HG03060 (cell line): ENCODE data around the gene ZSWIM3.
"Not testable (repeated sequence)": the region's sequence is repeated elsewhere in the genome, so short reads cannot be mapped to it uniquely, and the experiment has no call there.

Experiments used
- ATAC-seq: cut with Tn5 transposase; IDR thresholded peaks from one replicate; pipeline ENCODE4 v1.9.1; 2021; ENCODE audit warnings: low read depth, moderate number of reproducible peaks; ENCODE audit not compliant: unreplicated experiment

Gene ZSWIM3

DNA sequence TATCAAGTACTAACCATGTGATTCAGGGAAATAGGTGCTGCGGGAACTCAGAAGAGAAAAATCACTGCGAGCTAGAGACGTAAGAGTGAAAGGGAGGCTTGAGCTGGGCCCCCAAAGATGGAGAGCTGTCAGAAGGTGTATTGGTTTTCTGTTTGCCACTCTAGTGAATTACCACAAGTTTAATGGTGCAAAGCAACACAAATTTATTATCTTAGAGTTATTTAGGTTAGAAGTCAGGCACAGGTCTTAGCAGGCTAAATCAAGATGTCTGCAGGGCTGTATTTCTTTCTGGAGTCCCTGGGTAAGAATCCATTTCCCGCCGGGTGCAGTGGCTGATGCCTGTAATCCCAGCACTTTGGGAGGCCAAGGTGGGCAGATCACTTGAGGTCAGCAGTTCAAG is 2.5 kb downstream of the ZSWIM3 start:
- no peak for ATAC-seq

GRCh38 chr20:45860560-45861220 is 3.3 kb downstream of the ZSWIM3 start:
- no peak for ATAC-seq

DNA sequence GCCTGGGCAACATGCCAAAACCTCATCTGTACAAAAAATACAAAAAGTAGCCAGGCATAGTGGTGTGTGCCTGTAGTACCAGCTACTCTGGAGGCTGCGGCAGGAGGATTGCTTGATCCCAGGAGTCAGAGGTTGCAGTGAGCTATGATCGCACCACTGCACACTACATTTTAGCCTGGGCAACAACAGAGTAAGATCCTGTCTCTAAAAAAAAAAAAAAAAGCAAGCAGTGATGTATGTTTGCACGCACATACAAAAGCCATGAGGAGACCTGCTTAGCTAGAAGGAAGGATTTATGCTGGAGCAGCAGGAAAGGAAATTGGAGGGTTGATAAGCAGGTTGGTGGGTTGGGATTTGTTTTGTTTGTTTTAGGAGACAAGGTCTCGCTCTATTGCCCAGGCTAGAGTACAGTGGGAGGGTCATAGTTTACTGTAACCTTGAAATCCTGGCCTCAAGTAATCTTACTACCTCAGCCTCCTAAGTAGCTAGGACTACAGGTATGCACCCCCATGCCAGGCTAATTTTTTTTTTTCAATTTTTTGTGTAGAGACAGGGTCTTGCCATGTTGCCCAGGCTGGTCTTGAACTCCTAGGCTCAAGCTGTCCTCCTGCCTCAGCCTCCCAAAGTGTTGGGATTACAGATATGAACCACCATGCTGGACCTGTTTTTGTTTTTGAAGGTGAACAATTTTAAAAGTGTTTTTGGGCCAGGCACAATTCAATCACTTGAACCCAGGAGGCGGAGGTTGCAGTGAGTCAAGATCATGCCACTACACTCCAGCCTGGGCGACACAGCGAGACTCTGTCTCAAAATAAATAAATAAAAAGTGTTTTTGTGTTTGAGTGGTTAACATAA is 4.0 kb downstream of the ZSWIM3 start:
- no peak for ATAC-seq

DNA sequence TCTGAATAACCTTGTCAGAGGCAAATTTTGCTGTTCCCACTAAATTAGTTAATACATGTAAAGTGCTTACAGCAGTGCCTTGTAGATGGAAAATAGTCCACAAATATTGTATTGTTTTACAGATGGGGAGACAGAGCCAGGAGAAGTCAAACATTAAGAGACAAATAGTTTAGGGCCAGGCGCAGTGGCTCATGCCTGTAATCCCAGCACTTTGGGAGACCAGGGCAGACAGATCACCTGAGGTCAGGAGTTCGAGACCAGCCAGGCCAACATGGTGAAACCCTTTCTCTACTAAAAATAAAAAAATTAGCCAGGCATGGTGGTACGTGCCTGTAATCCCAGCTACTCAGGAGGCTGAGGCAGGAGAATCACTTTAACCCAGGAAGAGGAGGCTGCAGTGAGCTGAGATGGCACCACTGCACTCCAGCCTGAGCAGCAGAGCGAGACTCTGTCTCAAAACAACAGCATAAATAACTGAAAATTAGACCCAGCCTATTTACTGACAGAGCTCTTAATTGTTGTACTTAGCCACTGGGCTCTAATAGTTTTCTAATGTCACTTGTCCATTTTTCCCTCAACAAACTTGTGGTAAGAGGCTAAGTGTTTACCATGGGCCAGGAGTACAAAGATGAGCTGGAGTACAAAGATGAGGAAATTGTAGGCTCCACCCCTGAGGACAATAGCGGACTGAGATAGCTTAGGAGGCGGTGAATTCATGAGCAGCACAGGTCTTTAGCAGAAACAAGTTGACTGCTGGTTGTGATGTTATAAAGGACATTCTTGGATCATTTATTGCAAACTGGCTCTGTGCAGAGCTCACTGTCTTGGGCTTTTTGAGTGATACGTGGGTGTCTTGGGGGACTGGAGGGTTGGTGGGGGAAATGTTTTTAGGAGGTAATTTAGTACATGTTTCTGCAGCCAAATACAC is 6.4 kb downstream of the ZSWIM3 start:
- no peak for ATAC-seq

- no peak for ATAC-seq
These were observed 9.0 kb downstream of the ZSWIM3 start for GRCh38 chr20:45866454-45866853.

GRCh38 chr20:45867136-45867818 is 9.9 kb downstream of the ZSWIM3 start:
- ATAC-seq, result no peak

- ATAC-seq, result no peak
These were observed 10.4 kb downstream of the ZSWIM3 start for GRCh38 chr20:45867819-45868176.

DNA sequence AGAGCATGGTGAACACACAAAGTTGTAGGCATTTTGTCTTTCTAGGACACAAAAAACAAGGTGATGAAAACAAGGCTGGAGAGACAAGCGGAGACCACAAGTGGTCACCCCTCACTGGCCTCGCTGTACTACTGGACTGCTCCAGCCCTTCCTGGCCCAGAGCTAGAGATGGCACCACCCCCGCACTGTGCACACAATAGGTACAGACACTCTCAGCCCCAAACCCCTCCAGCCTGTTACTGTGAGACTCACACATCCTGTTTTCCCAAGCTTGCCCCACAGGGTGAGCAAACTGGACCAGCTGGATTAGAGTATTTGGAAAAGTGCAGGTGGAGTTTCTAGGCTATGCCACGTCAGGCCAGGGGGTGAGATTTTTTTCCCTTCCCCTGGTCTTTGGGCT is 15.2 kb downstream of the ZSWIM3 start:
- no peak for ATAC-seq

DNA sequence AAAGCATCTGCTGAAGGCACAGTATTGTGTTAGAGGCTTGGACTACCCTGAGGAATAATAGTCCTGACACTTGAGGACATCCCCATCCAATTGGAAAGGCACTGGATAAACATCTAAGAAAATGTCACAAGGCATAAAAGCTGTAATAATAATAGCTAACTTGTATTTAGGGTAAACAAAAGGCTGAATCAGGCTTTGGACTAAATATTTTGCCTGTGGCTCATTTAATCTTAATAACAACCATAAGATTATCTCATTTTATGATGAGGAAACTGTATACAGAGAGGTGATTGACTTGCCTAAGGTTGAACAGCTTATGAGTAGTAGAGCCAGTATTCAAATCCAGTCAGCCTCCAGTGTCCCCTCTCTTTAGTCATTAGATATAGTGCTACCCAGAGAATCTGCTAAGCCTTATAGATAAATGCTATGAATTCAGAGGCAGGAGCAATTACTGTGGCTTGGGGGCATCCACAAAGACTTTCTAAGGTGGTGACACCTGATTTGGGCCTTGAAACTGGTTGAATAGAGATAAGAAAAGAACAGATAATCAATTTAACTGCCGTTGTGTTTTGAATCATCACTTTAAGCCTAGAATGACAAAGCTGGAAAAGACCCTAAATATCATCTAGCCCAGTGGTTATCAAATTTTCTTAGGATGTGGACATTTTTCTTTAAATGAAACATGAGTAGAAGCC is 16.1 kb downstream of the ZSWIM3 start:
- ATAC-seq, result no peak

GRCh38 chr20:45874104-45874481 is 16.7 kb downstream of the ZSWIM3 start:
- ATAC-seq, result not testable (repeated sequence)

DNA sequence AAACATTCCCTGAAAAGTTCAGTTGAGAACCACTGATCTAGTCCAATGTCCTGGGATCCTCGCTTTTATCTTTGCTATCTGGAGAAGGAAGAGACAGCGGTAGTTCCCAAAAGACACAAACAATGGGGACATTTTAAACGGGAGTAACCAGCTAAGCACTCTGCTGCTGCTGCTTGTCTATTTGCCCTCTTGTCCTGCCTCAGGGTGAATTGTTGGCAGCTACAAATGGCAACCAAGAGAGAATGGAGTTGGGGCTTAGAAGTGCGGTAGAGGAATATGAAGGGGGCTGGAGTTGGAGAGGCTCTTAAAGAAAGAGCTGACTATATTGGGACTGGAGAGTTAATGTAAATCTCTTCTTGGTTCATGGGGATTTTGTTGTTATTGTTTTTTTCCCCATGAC is 17.2 kb downstream of the ZSWIM3 start:
- no peak for ATAC-seq

DNA sequence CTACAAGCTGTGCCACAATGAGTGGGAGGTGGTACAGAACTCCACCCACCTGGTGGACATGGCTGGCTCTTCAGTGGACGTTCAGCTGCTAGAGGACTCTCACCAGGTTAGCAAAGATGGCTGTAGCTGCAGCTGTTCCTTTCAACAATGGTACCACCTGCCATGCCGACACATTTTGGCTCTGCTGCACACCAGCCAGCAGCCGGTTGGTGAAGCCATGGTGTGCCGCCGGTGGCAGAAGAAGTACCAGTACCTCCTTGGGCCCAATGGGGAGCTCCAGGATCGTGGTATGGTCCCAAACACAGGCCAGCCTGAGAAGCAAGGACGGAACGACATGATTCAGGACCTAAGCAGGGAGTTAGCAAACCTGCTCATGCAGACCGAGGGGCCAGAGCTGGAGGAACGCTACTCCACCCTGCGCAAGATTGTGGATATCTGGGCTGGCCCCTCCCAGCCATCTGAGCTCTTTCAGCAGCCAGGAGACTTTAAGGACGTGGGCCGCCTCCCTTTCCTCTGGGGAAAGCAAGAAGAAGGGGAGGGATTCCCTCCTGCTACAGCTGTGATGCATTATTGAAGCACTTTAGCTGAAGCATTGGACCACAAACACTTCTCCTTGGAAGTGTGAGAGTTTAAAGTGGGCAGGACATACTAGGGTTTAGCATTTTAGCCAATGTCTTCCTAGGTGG is 20.8 kb downstream of the ZSWIM3 start:
- ATAC-seq, result no peak

- peak; percentile 93 for ATAC-seq
These were observed 23.8 kb downstream of the ZSWIM3 start, which contains the start of gene ZSWIM1 for GRCh38 chr20:45880988-45881788. ZSWIM1 (plus strand) TSS chr20:45881227; CDS start chr20:45882593, 1,366 bp downstream.

DNA sequence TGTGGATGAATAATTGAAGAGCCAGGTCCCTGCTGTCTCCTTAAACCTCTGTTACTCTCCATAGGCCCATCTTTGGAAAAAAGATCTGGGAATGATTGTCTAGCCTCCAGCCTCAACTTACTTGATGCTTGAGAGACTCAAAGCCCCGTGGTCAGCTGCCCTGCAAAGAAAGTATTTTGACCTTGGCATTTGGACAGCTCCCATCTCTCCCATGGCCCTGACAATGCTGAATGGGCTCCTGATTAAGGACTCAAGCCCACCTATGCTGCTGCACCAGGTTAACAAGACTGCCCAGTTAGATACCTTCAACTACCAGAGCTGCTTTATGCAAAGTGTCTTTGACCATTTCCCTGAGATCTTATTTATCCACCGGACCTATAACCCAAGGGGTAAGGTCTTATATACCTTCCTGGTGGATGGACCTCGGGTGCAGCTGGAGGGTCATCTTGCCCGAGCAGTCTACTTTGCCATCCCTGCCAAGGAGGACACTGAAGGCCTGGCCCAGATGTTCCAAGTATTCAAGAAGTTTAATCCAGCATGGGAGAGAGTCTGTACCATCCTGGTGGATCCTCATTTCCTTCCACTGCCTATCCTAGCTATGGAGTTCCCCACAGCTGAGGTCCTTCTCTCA is 25.2 kb downstream of the ZSWIM3 start:
- no peak for ATAC-seq

DNA sequence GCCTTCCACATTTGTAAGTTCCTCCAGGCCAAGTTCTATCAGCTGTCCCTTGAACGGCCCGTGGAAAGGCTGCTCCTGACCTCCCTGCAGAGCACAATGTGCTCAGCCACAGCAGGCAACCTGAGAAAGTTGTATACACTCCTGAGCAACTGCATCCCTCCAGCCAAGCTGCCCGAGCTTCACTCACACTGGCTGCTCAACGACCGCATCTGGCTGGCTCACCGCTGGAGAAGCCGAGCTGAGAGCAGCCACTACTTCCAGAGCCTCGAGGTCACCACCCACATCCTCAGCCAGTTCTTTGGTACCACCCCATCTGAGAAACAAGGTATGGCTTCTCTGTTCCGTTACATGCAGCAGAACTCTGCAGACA is 25.7 kb downstream of the ZSWIM3 start:
- no peak for ATAC-seq

DNA sequence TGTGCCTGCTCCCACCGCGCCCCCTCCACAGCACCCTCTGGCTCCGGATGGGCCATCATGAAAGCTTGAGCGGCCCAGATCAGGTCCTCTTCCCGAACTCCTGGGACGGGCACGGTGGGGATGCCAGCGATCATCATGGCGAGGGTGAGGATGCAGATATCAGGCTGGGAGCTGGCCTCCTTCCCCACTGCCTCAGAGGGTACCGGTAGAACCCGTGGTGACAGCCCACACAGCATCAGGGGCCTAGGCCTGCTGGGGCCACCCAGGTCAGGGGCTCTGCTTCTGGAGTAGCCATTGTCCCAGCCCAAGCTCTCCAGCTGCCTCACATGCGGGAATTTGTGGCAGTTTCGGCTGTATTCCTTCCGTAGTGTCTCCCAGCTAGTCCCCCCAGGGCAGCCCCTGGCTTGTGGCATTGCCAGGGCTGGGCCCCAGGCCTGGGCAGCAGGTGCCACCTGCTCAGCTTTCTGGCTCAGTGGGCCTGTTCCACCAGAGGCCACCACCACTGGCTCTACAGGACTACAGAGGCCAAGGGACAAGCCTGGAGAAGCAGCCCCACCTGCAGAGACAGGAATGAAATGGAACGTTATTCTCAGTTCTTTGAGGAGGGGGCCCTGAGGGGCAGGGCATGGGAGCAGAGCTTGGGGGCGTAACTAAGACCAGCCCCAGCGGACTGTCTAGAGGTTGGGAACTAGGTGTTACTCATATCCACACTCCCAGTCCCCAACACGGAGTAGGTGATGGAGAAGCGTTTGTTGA is 29.4 kb downstream of the ZSWIM3 start:
- no peak for ATAC-seq

DNA sequence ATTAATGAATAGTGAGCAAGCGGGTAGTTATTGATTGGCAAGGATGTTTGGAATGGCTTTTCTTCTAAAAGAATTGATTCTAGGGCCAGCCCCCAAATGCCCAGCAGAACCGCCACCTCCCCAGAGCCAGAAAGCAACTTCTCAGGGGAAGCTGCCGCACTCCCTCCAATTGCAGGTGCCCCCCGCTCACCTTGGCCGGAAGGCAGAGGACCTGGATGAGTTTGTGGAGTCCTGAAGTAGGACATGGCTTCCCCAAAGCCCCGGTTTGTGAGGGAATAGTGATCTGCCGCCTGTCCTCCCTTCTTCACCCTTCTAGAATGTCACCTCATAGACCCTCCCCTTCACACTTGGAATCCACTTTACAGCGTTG is 29.9 kb downstream of the ZSWIM3 start, which contains the start of gene SPATA25:
Gene SPATA25, minus strand, starts transcription at position 277 of the 370 bp plus-strand sequence. Its CDS starts 32 bp downstream, at position 245.
- no peak for ATAC-seq
